Neural cell (in vitro differentiated cells): ENCODE results near the gene FN3KRP. TPM values are rescaled to one million over a fixed set of nuclear protein-coding genes. Genes with fewer than 3 reads are reported as not detected.

Experiments used
- H2AFZ ChIP-seq: fragments of 200-600, 300-800 bp; sonication (generic), shearing (Covaris generic); 2 replicates; pipeline ENCODE4 v1.6.0; 2014; ENCODE audit warnings: low read depth, mild to moderate bottlenecking, antibody characterized with exemption, low read length, moderate library complexity
- H3F3A ChIP-seq: fragments of 200-600 bp; shearing (Covaris generic); 2 replicates; pipeline ENCODE4 v1.6.1; 2016; ENCODE audit warnings: mild to moderate bottlenecking, moderate library complexity, mixed read lengths, antibody characterized with exemption, low read length; ENCODE audit not compliant: insufficient read depth, poor library complexity, severe bottlenecking
- H3K27ac ChIP-seq: fragments of 200-600, 300-800 bp; sonication (generic), shearing (Covaris generic); 2 replicates; pipeline ENCODE4 v1.5.1; 2014; ENCODE audit warnings: mild to moderate bottlenecking, low read length, moderate library complexity
- H3K27me3 ChIP-seq: fragments of 300-800, 200-600 bp; sonication (generic), shearing (Covaris generic); 2 replicates; pipeline ENCODE4 v1.6.0; 2014; ENCODE audit warnings: mild to moderate bottlenecking, low read depth, low read length, moderate library complexity; ENCODE audit not compliant: insufficient read depth
- H3K36me3 ChIP-seq: fragments of 300-800, 200-600 bp; sonication (generic), shearing (Covaris generic); 2 replicates; pipeline ENCODE4 v1.5.1; 2014; ENCODE audit warnings: mild to moderate bottlenecking, antibody characterized with exemption, low read length, moderate library complexity; ENCODE audit not compliant: insufficient read depth
- H3K4me2 ChIP-seq: fragments of 300-800, 200-600 bp; sonication (generic), shearing (Covaris generic); 2 replicates; pipeline ENCODE4 v1.6.0; 2014; ENCODE audit warnings: mild to moderate bottlenecking, low read length
- H3K4me3 ChIP-seq: fragments of 300-800, 200-600 bp; sonication (generic), shearing (Covaris generic); 2 replicates; pipeline ENCODE4 v1.5.1; 2014; ENCODE audit warnings: mild to moderate bottlenecking, low read length, moderate library complexity
- H3K79me2 ChIP-seq: fragments of 200-600 bp; shearing (Covaris generic); replicated peaks from 2 replicates; pipeline ENCODE4 v1.6.0; 2014; ENCODE audit warnings: mild to moderate bottlenecking, low read length, moderate library complexity; ENCODE audit not compliant: insufficient read depth
- H3K9ac ChIP-seq: fragments of 300-800, 200-600 bp; sonication (generic), shearing (Covaris generic); 2 replicates; pipeline ENCODE4 v1.6.1; 2016; ENCODE audit warnings: mild to moderate bottlenecking, low read length, mixed read lengths
- H3K9me2 ChIP-seq: fragments of 200-600 bp; shearing (Covaris generic); 2 replicates; pipeline ENCODE4 v1.6.1; 2016; ENCODE audit warnings: mild to moderate bottlenecking, low read length, mixed read lengths; ENCODE audit not compliant: insufficient read depth
- H3K9me3 ChIP-seq: fragments of 200-600, 300-800 bp; sonication (generic), shearing (Covaris generic); 2 replicates; pipeline ENCODE4 v1.6.1; 2016; ENCODE audit warnings: mild to moderate bottlenecking, mixed run types, low read length, moderate library complexity, mixed read lengths
- H4K20me1 ChIP-seq: fragments of 200-600 bp; shearing (Covaris generic); 2 replicates; pipeline ENCODE4 v1.6.1; 2016; ENCODE audit warnings: mild to moderate bottlenecking, mixed run types; ENCODE audit not compliant: insufficient read depth
- CTCF ChIP-seq: fragments of 450-650 bp; IDR thresholded peaks from 2 replicates; pipeline ENCODE4 v1.5.1; 2014; ENCODE audit warnings: antibody characterized with exemption, mild to moderate bottlenecking, moderate library complexity; ENCODE audit not compliant: poor library complexity, severe bottlenecking
- EP300 ChIP-seq: fragments of 450-650 bp; conservative IDR thresholded peaks from 2 replicates; pipeline ENCODE4 v1.6.1; 2014; ENCODE audit warnings: antibody characterized with exemption, mild to moderate bottlenecking, moderate library complexity; ENCODE audit not compliant: poor library complexity, severe bottlenecking
- EZH2 ChIP-seq: fragments of 200-600, 300-800 bp; shearing (Covaris generic), sonication (generic); IDR thresholded peaks from 2 replicates; pipeline ENCODE4 v1.6.1; 2014; ENCODE audit warnings: antibody characterized with exemption, low read length, borderline replicate concordance, mild to moderate bottlenecking; ENCODE audit not compliant: insufficient read depth, poor library complexity, severe bottlenecking
- MXI1 ChIP-seq: fragments of 450-650 bp; conservative IDR thresholded peaks from 2 replicates; pipeline ENCODE4 v1.6.1; 2014; ENCODE audit warnings: antibody characterized with exemption, mild to moderate bottlenecking; ENCODE audit not compliant: poor library complexity, severe bottlenecking
- POLR2AphosphoS5 ChIP-seq: IDR thresholded peaks from 2 replicates; pipeline ENCODE4 v1.6.1; 2012
- RAD21 ChIP-seq: fragments of 450-650 bp; conservative IDR thresholded peaks from 2 replicates; pipeline ENCODE4 v1.6.1; 2014; ENCODE audit warnings: antibody characterized with exemption, mild to moderate bottlenecking, moderate library complexity
- REST ChIP-seq: IDR thresholded peaks from 2 replicates; pipeline ENCODE4 v1.6.1; 2012; ENCODE audit warnings: borderline replicate concordance
- SMC3 ChIP-seq: fragments of 450-650 bp; conservative IDR thresholded peaks from 2 replicates; pipeline ENCODE4 v1.6.1; 2014; ENCODE audit warnings: antibody characterized with exemption, mild to moderate bottlenecking, moderate library complexity; ENCODE audit not compliant: poor library complexity
- TAF1 ChIP-seq: IDR thresholded peaks from 2 replicates; pipeline ENCODE4 v1.6.1; 2012; ENCODE audit warnings: low read depth
- polyA plus RNA-seq: library from polyadenylated mRNA; depleted of rRNA; stranded (reverse); fragments of >200 nt; gene quantifications from 2 replicates; pipeline ENCODE4 v1.2.3, GENCODE V29; 2014

The FN3KRP gene
- polyA plus RNA-seq, 1 donor from 2014 or later, result 32.7 TPM

GRCh38 chr17:82685291-82685690, 31.2 kb upstream of the FN3KRP start:
- H3K9me3 ChIP-seq, result peaks cover 4% of the 10 kb centered on the region
- H3K4me3 ChIP-seq, result no peak overlapping the region
- TF ChIP-seq RAD21, result no peak
- TF ChIP-seq REST, result no peak
- no peak for TF ChIP-seq SMC3
- TF ChIP-seq TAF1, result no peak
- TF ChIP-seq POLR2AphosphoS5, result no peak
- no peak for TF ChIP-seq EP300
- TF ChIP-seq MXI1, result no peak
- TF ChIP-seq CTCF, result no peak
- TF ChIP-seq EZH2, result no peak
- no peaks in the 10 kb centered on the region for H3K9me2 ChIP-seq
- no peak overlapping the region for H3K27ac ChIP-seq
- H3K9ac ChIP-seq, result no peak overlapping the region
- no peaks in the 10 kb centered on the region for H3K79me2 ChIP-seq
- no peak overlapping the region for H2AFZ ChIP-seq
- no peaks in the 10 kb centered on the region for H3K27me3 ChIP-seq
- no peaks in the 10 kb centered on the region for H3F3A ChIP-seq
- no peak overlapping the region for H3K4me2 ChIP-seq
- H3K36me3 ChIP-seq, result no peaks in the 10 kb centered on the region
- no peaks in the 10 kb centered on the region for H4K20me1 ChIP-seq

GRCh38 chr17:82686366-82687324, 29.9 kb upstream of the FN3KRP start:
- no peak for TF ChIP-seq EP300
- no peak for TF ChIP-seq SMC3
- no peak for TF ChIP-seq REST
- TF ChIP-seq EZH2, result no peak
- TF ChIP-seq MXI1, result no peak
- no peak for TF ChIP-seq RAD21
- TF ChIP-seq POLR2AphosphoS5, result no peak
- TF ChIP-seq TAF1, result no peak
- no peak for TF ChIP-seq CTCF
- Histone ChIP-seq H3K9me3 (peaks cover 4% of the 10 kb centered on the region), H2AFZ (no peak overlapping the region), H3K4me2 (no peak overlapping the region), H3K27ac (no peak overlapping the region), H3F3A (no peaks in the 10 kb centered on the region), H3K27me3 (no peaks in the 10 kb centered on the region), H3K9me2 (no peaks in the 10 kb centered on the region), H4K20me1 (no peaks in the 10 kb centered on the region), H3K36me3 (no peaks in the 10 kb centered on the region), H3K4me3 (no peak overlapping the region), H3K79me2 (no peaks in the 10 kb centered on the region), H3K9ac (no peak overlapping the region)
